ENCODE measurements around the gene SORL1-AS1.

Gene SORL1-AS1

DNA sequence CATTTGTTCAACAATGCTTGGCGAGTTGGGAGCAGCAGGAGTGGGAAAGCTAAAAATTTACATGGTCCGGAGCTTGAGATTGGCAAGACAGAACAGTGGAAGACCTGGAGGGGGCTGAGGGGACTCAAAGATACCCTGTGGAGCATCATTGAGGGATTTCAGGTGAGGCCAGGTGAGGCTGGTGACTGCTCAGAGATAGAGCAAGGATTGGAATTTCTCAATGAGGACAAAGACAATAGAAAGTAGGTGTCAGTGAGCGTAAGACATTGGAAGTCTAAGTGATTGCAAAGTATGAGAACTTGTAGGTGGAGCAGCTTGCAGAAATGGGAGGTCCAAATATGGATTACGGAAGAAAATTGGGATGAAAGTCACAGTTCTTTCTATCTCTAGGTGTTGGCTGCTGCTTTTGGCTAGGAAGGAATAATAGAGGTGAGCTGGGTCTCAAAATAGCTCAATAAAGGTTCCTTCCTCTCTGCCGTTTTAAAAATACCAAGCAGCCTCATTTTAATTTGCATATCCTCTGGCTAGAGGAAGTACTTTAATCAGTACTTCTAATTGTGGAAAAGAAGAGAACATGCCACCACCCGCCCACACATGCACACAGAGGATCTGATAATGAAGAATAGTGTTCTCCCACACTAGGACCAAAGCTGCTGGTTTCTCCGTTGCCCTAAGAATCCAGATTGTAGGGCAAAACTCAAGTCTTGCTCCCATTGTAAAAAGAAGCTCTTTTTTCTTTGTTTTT, 41.8 kb upstream of the SORL1-AS1 start:
- H3K4me3 ChIP-seq (ENCODE audit: low read depth, low read length) = no peak overlapping the region
- no peaks in the 10 kb centered on the region for H3K36me3 ChIP-seq (ENCODE audit: control insufficient read depth, insufficient read depth, low read length)
- ChIA-PET POLR2A (no interaction called here), CTCF (interaction anchor here (1.6 kb wide), 1 partner anchor 18 kb away, joined by 3 read pairs; no protein-coding TSS in a partner anchor)
- TF ChIP-seq, protein P1, sequence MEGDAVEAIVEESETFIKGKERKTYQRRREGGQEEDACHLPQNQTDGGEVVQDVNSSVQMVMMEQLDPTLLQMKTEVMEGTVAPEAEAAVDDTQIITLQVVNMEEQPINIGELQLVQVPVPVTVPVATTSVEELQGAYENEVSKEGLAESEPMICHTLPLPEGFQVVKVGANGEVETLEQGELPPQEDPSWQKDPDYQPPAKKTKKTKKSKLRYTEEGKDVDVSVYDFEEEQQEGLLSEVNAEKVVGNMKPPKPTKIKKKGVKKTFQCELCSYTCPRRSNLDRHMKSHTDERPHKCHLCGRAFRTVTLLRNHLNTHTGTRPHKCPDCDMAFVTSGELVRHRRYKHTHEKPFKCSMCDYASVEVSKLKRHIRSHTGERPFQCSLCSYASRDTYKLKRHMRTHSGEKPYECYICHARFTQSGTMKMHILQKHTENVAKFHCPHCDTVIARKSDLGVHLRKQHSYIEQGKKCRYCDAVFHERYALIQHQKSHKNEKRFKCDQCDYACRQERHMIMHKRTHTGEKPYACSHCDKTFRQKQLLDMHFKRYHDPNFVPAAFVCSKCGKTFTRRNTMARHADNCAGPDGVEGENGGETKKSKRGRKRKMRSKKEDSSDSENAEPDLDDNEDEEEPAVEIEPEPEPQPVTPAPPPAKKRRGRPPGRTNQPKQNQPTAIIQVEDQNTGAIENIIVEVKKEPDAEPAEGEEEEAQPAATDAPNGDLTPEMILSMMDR (IDR thresholded peaks at IDR 0.05; ENCODE audit: insufficient read depth, low read depth, low read length) = no peak
- H3K27me3 ChIP-seq (ENCODE audit: control insufficient read depth, insufficient read depth, low read length) = no peaks in the 10 kb centered on the region; the same call in none of the 2 replicates
- no peak for DNase-seq (ENCODE audit: low read depth)

DNA sequence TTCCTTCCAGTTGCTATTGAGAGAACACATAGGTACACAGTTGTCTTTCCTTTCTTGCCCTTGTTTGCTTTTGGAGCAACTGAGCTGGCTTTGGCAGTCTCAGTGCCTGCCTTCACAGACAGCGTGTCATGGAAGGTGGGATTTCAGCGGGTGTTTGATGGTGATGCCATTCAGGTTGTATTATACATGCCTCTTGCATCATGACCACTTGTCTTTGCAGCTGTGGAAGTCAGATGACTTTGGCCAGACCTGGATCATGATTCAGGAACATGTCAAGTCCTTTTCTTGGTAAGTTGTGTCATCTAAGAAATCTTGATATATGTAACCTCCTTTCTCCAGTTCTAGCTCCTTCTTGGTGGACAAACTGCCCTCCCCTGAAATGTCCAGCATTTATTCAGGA, 37.1 kb upstream of the SORL1-AS1 start:
- no peak for DNase-seq (ENCODE audit: low read depth)
- ChIA-PET CTCF (interaction anchor here (1.0 kb wide), 1 partner anchor 10 kb away, joined by 3 read pairs; no protein-coding TSS in a partner anchor), POLR2A (no interaction called here)
- TF ChIP-seq, protein P1 (IDR thresholded peaks at IDR 0.05; ENCODE audit: insufficient read depth, low read depth, low read length) = no peak
- Histone ChIP-seq H3K27me3 (ENCODE audit: control insufficient read depth, insufficient read depth, low read length) (no peaks in the 10 kb centered on the region; the same call in 1 of the 2 replicates), H3K4me3 (ENCODE audit: low read depth, low read length) (no peak overlapping the region), H3K36me3 (ENCODE audit: control insufficient read depth, insufficient read depth, low read length) (no peaks in the 10 kb centered on the region)

DNA sequence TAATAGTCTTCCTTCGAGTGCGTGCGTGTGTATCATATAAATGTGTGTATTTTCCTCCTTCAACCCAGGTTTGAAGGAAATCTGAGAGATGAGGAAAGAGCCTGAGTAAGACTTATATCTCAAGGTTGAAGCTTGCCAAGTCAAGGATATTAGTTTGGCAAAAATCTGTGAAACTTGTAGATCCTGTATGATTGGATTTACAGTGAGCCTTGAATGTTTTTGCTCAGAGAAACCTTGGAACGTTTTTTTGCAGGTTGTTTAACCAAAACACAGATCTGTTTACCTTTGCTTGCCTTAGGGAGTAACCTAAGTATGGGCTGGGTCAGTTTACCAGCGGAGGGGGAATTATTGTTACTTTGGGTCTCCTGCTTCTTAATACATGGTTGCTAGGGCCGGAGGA, 35.9 kb upstream of the SORL1-AS1 start:
- Histone ChIP-seq H3K4me3 (ENCODE audit: low read depth, low read length) (no peak overlapping the region), H3K36me3 (ENCODE audit: control insufficient read depth, insufficient read depth, low read length) (no peaks in the 10 kb centered on the region), H3K27me3 (ENCODE audit: control insufficient read depth, insufficient read depth, low read length) (no peaks in the 10 kb centered on the region; the same call in 1 of the 2 replicates)
- CTCF ChIA-PET = no interaction called here
- TF ChIP-seq, protein P1 (IDR thresholded peaks at IDR 0.05; ENCODE audit: insufficient read depth, low read depth, low read length) = no peak
- no peak for DNase-seq (ENCODE audit: low read depth)
- POLR2A ChIA-PET = no interaction called here

DNA sequence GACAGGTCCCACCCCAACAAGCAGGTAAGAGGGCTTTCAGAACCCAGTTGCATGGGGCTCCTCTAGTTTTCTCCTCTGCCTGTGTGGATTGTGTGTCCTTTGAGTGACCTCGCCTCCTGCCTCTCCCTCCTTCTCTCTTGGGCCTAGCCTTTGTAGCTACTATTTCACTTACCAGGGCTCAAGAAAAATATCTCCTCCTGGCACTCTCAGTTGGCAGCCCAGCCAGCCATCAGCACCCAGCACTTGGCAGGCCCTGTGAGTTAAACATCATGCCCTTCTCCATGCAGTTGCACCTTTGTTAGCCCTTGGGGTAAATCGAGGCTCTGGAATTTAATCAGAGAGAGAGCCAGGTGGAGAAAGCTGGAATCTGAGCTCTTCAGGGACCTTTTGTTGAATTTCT, 35.4 kb upstream of the SORL1-AS1 start:
- TF ChIP-seq, protein P1 (IDR thresholded peaks at IDR 0.05; ENCODE audit: insufficient read depth, low read depth, low read length) = no peak
- no peak overlapping the region for H3K4me3 ChIP-seq (ENCODE audit: low read depth, low read length)
- no peaks in the 10 kb centered on the region for H3K36me3 ChIP-seq (ENCODE audit: control insufficient read depth, insufficient read depth, low read length)
- H3K27me3 ChIP-seq (ENCODE audit: control insufficient read depth, insufficient read depth, low read length) = no peaks in the 10 kb centered on the region; the same call in 1 of the 2 replicates
- no peak for DNase-seq (ENCODE audit: low read depth)
- ChIA-PET POLR2A (no interaction called here), CTCF (interaction anchor here (0.7 kb wide), 1 partner anchor 194 kb away, joined by 3 read pairs; no protein-coding TSS in a partner anchor)

DNA sequence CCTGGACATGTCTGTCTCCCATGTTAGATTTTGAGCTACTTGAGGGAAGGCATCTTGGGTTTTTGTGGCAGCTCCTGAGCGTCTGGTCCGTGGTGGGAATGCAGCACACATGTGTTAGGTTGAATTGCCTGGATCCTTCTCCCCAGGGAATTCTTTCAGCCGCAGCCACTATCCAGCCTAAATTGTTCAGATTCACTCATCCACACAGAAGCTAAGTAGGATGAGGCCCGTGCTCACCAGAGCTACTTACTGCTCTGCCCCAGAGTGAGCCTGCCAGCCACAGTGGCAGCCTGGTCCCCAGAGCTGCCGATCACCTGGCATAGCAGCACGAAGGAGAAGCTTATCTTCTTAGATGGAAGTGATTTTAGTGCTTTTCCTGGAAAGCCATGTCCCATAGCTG, 34.4 kb upstream of the SORL1-AS1 start:
- DNase-seq (ENCODE audit: low read depth) = no peak
- no peak overlapping the region for H3K4me3 ChIP-seq (ENCODE audit: low read depth, low read length)
- no peaks in the 10 kb centered on the region; the same call in 1 of the 2 replicates for H3K27me3 ChIP-seq (ENCODE audit: control insufficient read depth, insufficient read depth, low read length)
- ChIA-PET POLR2A (no interaction called here), CTCF (no interaction called here)
- TF ChIP-seq, protein P1 (IDR thresholded peaks at IDR 0.05; ENCODE audit: insufficient read depth, low read depth, low read length) = no peak
- H3K36me3 ChIP-seq (ENCODE audit: control insufficient read depth, insufficient read depth, low read length) = no peaks in the 10 kb centered on the region
